ENCODE data around the gene GABBR2. TPM values are rescaled to one million over a fixed set of nuclear protein-coding genes. Genes with fewer than 3 reads are reported as not detected.

GABBR2 gene
- under 0.01 and 0.37 TPM in 2 replicates for total RNA-seq

DNA sequence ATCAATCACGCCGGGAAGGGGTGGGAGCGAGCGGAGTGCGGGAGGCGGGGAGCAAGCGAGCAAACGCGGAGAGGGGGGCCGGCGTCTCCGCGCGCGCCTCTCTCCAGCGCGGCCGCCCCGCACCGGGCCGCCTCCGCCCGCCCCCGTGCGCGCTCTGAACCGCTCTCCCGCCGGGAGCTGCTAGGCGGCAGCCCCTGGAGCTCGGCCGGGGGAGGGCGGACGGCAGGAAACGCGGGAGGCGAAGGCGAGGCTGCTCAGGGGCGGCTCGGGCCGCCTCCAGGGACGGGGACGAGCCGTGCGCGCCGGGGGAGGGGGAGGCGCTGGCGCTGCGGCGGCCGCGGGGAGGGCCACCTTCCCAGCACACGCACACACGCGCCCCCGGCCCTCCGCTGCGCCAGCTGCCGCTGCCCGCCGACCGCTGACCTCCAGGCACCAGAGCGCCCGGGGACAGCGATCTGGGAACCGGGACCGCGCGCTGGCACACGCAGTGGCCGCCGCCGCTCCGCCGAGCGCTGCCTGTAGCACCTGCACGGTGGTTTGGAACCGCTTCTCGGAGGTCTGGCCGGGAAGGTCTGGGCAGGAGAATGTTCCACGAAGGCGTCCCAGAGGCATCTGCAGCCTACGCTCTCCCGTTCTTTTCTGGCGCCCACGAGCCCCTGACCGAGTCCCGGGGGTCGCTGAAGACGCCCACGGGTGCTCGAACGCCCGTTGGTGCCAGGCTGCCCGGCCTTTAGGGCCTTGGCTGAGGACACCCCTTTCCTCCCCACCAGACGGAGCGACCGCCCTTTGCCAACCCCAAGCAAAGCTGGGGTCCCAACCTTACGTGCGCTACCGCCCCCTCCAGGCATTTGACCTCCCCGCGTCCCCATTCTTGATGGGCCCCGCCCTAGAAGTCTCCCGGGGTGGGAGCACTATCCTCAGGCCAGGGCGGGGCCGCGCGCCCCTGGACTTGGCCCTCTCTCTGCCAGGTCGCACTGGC lies at the start of gene GABBR2:
Gene GABBR2, minus strand, starts transcription at position 3 of the 979 bp plus-strand sequence. CDS start 198 bp downstream, outside the sequence.

DNA sequence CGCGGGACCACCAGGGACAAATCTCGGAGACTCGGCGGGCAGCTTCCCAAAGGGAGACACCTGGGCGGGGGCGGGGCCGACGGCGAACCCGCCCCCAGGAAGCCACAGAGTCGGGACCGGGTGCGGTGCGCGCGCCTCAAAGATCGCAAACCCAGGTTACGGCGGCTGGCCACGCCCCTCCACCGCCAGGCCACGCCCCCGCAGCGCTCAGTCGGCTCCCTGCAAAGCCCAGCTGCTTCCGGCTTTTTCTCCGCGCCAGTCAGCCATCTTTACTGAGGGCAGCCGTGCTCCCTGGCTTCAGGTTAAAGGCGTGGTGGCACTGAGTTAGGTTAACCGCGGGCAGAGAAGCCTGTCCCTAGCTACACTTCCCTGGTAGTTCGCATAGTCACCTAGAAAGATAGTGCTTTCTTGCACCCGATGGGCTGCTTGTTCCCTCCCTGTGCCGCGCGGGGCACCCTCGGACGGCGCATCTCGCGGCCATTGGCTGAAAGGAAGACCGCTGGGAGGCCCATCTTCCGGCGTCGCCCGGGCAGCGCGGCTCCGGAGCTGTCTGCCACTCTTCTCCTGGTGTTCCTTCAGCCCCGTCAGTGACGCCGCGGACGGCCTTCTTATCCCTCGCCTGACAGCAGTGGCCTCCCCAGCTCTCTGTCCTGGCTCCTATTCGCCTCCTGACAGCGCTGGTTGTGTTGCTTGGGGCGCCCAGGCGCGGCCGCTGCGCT lies 453.0 kb downstream of the GABBR2 start, which contains the start of gene TBC1D2:
Gene TBC1D2, minus strand, starts transcription at position 72 of the 719 bp plus-strand sequence. CDS start 108 bp downstream, outside the sequence.

Other genes with a start within 250 kb of the GABBR2 start
- 21.7 and 23.3 TPM in 2 replicates for gene ANKS6, start 87.6 kb upstream of the GABBR2 start, total RNA-seq
- 19.8 and 25.0 TPM in 2 replicates for gene GALNT12, start 98.7 kb upstream of the GABBR2 start, total RNA-seq
- gene COL15A1, start 235.0 kb upstream of the GABBR2 start, total RNA-seq: 2.2 and 6.8 TPM in 2 replicates

Data from subcutaneous preadipocyte (primary cell).